HG02571 (cell line): ENCODE measurements around the gene CACNB2.
"Not testable (repeated sequence)": the region's sequence is repeated elsewhere in the genome, so short reads cannot be mapped to it uniquely, and the experiment has no call there.

Experiments used
- ATAC-seq: cut with Tn5 transposase; IDR thresholded peaks from one replicate; pipeline ENCODE4 v1.9.1; 2021; ENCODE audit warnings: mild to moderate bottlenecking, moderate library complexity; ENCODE audit not compliant: unreplicated experiment

CACNB2 gene

DNA sequence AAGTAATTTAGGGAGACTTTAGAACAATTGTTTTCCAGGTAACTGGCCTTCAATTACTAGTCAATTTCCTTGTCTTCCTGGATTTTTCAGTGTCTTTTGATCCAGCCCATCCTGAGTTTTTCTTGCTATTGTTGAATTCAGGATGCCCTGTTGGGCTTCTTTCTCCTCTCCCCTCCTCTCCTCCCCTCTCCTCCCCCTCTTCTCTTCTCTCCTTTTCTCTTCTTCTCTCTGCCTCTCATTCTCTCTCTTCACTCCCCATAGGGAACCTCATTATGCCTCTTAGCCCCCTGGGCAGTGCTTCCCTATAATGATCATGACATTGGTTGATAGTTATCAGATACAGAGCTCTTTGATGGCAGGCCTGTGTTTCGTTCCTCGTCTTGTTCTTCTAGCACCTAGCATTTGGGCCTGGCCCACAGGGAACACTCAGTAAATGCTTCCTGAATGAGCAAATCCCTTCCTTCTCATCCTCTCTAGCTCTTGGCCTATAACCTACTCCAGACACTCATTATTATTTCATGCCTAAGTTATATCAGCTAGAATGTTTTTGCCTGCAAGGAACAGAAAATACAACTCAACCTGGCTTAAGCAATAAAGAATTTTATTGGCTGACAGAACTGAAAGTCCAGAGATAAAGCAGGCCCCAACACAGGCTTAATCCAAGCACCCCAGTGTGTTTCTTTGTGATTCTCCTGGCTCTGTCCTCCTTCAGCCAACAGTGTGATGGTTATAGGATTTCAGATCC is 56.8 kb downstream of the CACNB2 start:
- ATAC-seq: no peak

DNA sequence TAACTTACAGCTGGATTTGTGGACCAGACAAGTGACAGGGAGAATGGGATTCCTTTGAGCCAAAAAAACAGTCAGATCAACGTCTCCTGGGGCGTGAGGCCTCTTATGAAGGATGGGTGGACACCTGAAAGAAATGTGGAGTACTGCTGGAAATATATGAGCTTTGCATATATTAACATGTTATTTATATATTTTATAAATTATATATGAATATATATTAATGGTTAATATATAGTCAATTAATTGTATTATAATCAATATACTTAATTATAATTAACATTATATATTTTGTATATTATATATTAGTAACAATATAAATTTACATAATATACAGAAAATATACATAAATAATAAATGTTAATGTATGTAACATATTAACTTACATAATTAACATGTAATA is 57.5 kb downstream of the CACNB2 start:
- no peak for ATAC-seq

DNA sequence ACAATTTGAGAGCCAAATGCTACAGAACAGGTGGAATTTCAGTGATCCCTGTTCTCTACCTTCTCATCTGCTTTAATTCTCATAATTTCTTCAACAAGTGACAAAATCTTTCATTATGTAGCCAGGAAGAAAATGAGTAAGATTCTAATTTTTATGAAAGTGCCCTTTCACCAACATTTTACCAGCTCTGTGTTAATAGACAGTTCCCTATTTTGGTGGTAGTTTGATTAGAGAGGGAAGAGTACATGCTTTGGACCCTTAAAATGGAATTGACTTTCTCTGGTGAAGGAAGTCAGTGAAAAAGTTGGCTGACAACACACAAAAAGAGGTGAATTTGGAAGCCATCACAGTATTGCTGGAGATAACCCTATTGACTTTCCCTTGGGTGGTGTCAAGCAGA is 61.7 kb downstream of the CACNB2 start:
- ATAC-seq: no peak

DNA sequence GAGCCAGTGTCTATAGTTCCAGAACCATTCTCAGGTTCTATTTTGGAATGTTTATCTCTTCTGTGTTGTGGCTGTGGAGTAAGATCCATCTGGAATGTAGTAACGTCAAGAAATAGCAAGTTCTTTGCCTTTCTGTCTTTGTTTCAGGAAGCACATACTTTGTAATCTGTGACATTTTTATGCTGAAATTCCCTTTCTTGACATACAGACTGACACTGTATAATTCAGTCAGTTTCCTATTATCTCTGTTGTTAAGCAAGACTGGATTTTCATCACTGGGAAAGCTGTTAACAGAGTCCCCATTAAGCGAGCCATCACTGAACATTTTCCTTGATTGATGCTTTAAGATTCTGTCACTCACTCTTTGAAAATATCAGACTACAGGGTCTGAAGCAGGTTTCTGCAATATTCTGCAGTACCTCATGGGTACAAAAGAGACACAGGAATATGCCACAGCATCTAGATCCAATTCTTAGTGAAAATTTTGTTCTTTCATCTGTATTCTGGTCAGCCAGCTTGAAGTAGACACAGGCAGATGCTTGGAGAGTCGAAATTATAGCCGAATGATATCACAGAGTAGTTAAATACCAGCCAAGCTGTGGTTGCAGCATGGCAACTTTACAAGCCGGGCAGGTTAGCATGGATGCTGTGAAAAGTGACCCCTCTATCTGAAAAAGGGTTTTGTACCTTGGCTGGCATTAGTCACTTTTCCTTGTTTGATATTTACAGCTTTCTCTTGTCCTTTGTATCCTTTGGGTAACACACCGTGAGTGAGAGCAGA is 62.6 kb downstream of the CACNB2 start:
- ATAC-seq: no peak

DNA sequence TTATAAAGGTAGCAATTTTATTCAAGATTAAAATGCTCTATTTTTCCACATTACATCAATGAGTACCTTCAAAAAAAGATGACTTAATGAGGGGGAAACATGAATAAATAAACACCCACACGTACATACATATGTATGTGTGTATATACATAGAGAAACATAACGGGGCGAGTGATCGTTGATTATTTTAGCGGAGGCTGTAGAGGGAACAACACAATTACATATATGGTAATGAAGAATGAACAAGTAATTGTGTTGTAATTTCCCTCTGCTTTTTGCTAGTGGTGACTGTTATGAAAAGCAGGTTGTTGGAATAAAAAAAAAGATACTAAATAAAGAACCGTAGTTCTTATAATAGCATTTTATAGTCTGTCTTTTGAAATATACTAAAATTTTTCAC is 63.2 kb downstream of the CACNB2 start:
- ATAC-seq: no peak

DNA sequence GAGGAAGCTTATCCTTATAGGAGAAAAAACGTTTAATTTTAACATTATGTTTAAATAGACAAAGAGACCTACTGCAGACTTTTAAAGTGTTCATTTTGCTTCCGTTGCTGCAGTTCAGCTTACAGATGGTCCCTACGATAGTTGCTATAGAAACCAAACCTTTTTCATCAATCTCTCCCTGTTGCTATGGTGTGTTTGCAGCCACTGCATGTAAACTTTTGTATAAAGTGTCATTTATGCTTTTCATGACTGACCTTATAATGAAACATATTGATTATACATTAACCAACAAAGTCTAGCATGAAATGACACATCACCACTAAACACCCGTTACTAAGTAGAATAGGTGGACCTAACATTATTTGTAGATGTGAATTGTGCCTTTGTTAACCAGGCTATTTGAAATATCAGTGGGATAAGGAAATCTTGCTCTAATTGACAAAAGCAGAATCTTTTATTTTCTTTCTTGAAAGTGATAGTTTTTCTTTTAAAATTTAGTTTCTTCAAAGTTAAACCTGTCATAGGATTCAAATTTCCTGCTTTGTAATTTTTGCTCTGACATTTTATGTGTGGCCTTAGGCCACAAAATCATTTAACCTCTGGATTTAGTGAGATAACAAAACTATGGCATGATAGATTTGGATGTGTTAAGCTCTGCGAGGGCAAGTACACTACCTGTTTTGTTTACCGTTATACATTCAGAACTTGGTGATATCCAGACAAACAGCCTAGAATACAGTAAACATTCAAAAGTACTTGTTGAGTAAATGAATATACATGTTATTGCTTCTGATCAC is 64.0 kb downstream of the CACNB2 start:
- ATAC-seq: no peak

DNA sequence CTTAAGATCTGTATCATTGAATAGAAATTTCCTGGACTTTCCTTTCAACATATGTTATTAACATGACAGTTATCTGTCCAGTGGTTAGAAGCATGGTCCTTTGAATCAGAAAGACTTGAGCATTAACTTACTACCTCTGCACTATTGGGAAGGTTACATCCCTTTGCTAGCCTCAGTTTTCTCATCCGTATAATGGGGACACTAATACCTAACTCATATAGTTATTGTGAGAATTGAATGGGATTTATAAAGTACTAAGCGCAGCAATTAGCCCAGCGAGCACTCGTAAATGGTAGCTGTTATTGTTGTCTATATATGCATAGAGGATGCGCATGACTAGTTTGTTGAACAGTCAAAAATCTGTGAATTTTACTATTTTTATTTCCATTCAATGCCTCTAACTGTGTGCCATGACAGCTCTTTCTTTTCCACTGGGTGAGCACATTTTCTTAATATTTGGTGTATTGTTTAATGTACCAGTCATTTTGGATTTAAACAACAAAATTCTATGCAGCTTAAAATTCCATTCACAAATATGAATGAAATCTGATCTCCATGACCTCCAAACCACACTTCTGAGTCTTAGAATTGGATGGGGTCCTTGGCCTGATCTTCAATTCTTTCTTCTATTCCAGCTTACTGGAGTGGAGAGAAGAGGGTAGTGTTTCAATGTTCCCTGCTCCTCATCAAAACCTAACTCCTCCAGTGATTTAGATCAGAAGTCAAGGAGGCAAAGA is 65.0 kb downstream of the CACNB2 start:
- ATAC-seq: no peak

DNA sequence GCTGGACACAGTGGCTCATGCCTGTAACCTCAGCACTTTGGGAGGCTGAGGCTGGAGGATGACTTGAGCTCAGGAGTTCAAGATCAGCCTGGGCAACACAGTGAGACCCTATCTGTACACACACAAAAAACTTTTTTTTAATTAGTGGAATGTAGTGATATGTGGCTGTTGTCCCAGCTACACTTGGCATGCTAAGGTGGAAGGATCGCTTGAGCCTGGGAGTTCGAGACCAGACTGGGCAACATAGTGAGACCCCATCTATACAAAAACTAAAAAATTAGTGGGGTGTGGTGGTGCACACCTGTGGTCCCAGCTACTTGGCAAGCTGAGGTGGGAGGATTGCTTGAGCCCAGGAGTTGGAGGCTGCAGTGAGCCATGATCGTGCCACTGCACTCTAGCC is 68.0 kb downstream of the CACNB2 start:
- ATAC-seq: not testable (repeated sequence)

DNA sequence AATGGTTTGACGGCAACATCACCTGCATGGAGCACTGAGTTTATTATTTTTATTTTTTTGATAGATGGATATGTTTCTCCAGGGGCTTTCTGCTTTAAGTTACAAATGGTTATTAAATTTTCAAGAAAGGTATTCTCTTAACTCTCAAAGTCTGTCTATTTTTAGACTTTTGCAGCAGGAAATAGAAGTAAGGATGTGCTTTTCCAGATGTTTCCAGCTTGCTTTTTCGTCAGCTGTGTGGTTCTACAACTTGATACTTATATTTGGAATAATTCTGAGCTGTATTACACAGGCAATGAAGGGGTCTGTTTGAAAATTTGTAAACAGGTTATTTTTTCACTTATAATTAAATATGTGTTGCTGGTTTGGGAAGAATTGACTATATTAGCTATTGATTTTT is 69.0 kb downstream of the CACNB2 start:
- no peak for ATAC-seq

DNA sequence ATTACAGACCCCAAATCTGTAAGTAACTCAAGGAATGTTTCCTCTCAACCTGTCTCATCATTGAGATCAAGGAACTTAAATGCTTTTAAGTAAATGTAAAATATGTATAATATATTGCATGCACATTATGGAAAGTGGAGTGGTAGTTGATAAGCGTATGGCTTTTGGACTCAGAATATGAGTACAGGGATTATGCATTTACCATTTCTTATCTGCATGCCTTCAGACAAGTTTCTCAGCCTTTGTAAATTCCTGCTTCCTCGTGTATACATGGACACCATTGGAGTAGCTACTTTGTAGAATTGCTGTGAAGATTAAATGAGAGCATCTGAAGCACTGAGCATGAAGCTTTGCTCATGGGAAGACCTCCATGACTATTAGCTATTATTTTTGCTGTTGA is 70.5 kb downstream of the CACNB2 start:
- ATAC-seq: no peak

DNA sequence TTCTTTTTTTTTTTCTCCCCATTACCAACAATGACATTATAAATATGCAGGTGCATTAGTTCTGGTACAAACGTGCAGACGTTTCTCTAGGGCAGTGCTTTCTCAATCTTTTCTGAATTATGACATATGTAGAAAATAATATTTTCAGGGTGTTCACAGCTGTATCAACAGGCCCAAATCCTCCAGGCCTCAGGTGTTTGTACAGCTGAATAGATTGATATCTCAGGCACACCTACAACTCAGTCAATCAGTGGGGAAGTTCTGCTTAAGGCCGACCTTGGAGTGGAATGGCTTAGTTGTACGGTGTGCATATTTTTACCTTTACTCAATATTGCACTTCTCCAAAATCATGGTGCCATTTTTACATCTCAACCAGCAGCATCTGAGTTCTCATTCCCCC is 71.6 kb downstream of the CACNB2 start:
- no peak for ATAC-seq

DNA sequence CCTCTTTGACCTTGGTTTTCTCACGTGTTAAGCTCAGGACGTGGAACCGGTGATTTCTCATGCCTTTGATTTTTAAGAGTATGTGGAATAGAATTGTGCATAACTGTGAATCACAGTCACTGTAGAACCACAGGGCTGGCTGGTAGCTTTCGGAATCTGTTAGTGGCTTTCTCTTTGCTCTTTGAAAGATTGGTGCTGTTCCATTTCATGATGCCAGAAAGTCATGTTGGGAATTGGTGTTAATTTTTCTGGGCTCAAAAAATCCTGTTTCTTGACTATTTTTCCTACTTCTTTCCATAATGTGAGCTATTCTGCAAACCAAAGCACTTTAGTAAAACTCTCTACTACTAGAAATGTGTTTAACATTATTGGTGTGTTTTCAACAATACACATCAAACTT is 73.0 kb downstream of the CACNB2 start:
- no peak for ATAC-seq

DNA sequence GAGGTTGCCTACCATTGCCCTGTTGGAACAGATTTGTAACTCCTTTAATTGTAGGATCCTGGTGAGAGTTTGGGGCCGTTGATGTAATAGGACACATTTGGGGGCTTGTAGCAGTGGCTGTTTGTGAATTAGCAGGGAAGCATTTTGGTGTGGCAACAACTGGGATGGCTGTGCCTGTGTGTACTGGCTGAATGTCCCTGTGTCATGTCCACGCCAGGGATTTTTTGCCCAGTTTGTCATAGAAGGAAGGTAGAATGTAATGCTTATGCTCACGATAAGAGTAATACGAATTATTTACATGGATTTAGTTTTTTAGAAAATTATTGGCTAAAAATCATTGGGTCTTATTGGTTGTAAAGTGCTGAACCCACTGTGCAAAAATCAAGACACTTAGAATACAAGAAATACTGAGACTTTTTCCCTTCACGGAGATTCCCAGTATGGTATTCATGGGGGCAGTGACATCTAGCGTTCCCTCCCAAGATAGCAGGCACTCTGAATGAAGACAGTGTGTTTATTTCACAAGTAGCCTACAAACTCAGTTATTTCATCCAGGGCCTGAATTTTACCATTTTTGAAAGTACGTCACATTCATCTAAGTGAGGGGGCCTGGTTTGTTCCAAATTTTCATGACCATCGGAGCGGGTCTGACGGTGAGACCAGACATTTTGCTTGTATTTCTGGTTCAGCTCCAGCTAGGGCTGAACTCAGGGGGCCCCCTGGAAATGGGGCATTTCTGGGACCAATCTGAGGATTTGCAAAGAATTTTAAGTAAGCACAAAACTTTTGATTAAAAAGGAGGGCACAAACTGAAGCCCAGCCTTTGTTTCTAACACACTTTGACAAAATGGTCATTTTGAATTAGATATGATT is 74.7 kb downstream of the CACNB2 start:
- ATAC-seq: no peak

DNA sequence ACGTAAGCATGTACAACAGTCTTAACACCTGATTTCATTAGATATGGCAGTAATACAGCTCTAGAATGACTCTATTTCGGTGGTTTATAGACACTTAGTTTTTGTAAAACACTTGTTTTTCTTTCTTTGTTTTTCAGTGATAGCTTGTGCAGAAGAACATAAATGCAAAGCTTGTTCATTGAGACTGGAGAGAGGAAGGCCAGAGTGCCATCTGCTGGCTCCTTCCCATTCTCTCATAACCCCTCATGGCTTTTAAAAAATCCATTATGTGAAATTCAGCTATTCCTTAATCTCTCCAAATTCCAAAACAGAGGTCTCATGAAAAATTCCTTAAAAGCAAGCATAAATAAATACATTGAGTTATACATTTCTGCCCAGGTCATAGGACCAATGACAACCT is 76.3 kb downstream of the CACNB2 start:
- no peak for ATAC-seq

DNA sequence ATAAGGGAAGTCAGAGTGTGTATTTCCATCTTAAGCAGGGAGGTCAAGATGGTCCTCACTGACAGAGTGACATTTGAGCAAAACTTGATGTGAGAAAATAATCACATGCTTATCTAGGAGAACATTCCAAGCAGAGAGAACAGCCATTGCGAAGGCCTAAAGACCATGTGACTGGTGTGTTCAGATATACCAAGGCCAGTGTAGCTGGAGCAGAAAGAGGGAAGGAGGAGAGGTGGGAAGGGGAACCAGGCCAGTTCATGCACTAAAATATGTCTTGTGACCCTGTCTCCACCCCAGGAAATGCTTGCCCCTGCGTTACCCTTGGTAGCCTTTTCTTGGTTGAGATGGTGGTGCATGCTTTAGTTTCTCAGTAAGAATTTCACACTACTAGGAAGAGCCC is 77.4 kb downstream of the CACNB2 start:
- no peak for ATAC-seq

DNA sequence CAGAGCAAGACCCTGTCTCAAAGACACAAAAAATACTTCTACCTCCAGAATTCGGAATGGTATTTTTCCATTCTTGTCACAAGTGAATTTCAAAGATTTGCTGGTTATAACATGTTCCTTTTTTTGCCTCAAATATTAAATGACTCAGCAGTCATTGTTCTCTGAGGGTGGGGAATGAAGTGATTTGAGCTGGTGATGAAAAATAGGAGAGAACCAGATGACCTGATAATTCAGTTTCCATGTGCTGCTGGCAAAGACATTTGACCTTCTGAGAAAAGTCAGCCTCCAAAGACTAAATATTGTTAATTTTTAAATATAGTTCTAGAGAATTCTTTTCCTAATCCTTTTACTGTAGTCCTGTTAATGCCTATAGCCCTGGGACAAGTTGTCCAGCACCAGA is 78.9 kb downstream of the CACNB2 start:
- ATAC-seq: no peak

DNA sequence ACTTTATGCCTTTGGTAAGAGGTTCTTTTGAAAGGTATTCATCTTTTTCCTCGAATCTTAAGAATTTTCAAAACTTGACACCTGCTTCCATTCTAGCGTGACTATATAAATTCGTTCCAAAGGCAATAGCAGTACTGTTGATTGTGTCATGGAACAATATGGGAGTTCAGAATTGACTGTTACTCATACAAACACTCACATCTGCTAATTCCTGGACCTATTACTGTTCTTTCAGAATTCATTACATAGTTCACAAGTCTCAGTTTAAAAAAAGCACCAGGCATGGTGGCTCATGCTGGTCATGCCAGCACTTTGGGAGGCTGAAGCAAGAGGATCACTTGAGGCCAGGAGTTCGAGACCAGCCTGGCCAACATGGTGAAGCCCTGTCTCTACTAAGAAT is 80.9 kb downstream of the CACNB2 start:
- ATAC-seq: no peak

DNA sequence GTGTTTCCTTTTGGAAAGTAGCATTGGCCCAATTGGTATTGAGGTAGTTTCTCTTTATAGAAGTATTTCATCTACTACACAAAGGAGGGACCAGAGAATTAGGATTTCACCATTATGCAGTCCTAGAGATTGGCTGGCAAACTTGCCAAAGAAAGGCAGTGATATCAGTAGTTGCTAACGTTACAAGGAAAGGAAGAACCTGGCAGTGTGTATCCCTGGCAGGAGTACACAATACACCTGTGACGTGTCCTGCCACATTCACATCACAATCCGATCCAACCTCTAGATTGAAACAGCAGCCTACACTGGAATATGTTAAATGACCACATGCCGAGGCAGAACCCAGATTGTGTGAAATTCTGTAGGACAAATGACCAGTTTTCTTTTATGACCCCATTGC is 81.7 kb downstream of the CACNB2 start:
- no peak for ATAC-seq

DNA sequence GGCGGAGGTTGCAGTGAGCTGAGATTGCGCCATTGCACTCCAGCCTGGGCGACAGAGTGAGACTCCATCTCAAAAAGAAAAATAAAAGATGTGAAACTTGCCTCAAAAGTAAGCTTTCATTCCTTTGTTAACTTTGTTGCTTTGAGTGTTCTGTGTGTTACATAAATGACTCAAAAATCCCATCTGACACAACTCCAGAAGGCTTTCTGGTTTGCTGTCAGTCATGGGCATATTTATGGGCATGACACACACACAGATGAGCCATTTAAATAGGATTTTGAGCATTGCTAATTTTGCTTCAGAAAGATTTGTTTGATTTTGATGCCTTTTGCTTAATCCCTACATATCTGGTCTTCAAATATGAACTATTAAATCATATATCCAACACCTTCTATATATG is 82.6 kb downstream of the CACNB2 start:
- no peak for ATAC-seq

DNA sequence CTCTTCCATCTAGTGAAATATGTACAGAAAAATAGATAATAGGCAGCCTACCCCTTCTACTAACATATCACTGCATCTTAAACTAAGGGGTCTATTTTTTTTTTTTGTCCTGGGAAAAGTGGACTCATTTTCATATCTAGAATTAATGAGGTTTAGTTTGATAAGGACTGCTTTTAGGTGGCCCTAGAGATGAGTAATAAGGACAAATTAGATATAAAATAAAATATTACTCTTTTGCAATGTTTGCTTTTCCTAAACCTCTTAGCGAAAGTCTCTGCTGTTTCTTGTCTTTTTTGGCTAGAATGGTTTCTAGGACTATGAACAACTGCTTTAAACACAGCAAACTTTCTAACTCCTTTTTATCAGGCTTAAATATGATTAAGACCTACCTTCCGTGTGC is 83.7 kb downstream of the CACNB2 start:
- no peak for ATAC-seq
